DOHH2 (cell line): ENCODE measurements around the gene SLC27A2.

Source experiments
- H3F3A ChIP-seq: fragments of 200-600 bp; sonication (generic), shearing (Covaris generic); 2 replicates; pipeline ENCODE4 v1.6.0; 2016; ENCODE audit warnings: antibody characterized with exemption, mild to moderate bottlenecking; ENCODE audit not compliant: control insufficient read depth, insufficient read depth
- H3K27ac ChIP-seq: fragments of 200-600 bp; sonication (generic); 2 replicates; pipeline ENCODE4 v1.5.1; 2014; ENCODE audit warnings: low read depth, mild to moderate bottlenecking, low read length, moderate library complexity
- H3K27me3 ChIP-seq: fragments of 200-600 bp; sonication (generic); 2 replicates; pipeline ENCODE4 v1.6.1; 2014; ENCODE audit warnings: mild to moderate bottlenecking, low read length, mixed read lengths; ENCODE audit not compliant: control insufficient read depth
- H3K36me3 ChIP-seq: fragments of 200-600 bp; sonication (generic); 2 replicates; pipeline ENCODE4 v1.6.1; 2014; ENCODE audit warnings: mild to moderate bottlenecking, low read length, moderate library complexity, mixed read lengths; ENCODE audit not compliant: control insufficient read depth
- H3K4me1 ChIP-seq: fragments of 200-600 bp; sonication (generic); 2 replicates; pipeline ENCODE4 v1.6.1; 2014; ENCODE audit warnings: mild to moderate bottlenecking, low read length, mixed read lengths; ENCODE audit not compliant: control insufficient read depth
- H3K4me2 ChIP-seq: fragments of 200-600 bp; sonication (generic); 2 replicates; pipeline ENCODE4 v1.6.0; 2014; ENCODE audit warnings: mild to moderate bottlenecking, low read length, moderate library complexity
- H3K4me3 ChIP-seq: fragments of 200-600 bp; sonication (generic); 2 replicates; pipeline ENCODE4 v1.5.1; 2014; ENCODE audit warnings: mild to moderate bottlenecking, low read length, mixed read lengths
- H3K79me2 ChIP-seq: fragments of 200-600 bp; sonication (generic); 2 replicates; pipeline ENCODE4 v1.6.1; 2014; ENCODE audit warnings: mild to moderate bottlenecking, low read length, mixed read lengths; ENCODE audit not compliant: control insufficient read depth
- H3K9me2 ChIP-seq: fragments of 200-600 bp; sonication (generic); replicated peaks from 2 replicates; pipeline ENCODE4 v1.6.1; 2014; ENCODE audit warnings: mild to moderate bottlenecking, low read length, mixed read lengths; ENCODE audit not compliant: control insufficient read depth
- H3K9me3 ChIP-seq: fragments of 200-600 bp; sonication (generic); 2 replicates; pipeline ENCODE4 v1.6.1; 2014; ENCODE audit warnings: antibody characterized with exemption, low read length, mixed read lengths; ENCODE audit not compliant: control insufficient read depth, insufficient read depth
- H4K20me1 ChIP-seq: fragments of 200-600 bp; sonication (generic); 2 replicates; pipeline ENCODE4 v1.6.0; 2014; ENCODE audit warnings: low read depth, mild to moderate bottlenecking, antibody characterized with exemption, low read length, moderate library complexity; ENCODE audit not compliant: control insufficient read depth, insufficient read depth
- CTCF ChIP-seq: fragments of 200-600 bp; sonication (generic); IDR thresholded peaks from one replicate; pipeline ENCODE4 v1.5.1; 2014; ENCODE audit warnings: antibody characterized with exemption, mild to moderate bottlenecking, low read depth, low read length; ENCODE audit not compliant: poor library complexity, severe bottlenecking
- EZH2phosphoT487 ChIP-seq: fragments of 200-600 bp; sonication (generic); IDR thresholded peaks from 2 replicates; pipeline ENCODE4 v1.6.1; 2017; ENCODE audit warnings: borderline replicate concordance, mild to moderate bottlenecking, antibody characterized with exemption, low read length, moderate library complexity, mixed read lengths

SLC27A2 gene

DNA sequence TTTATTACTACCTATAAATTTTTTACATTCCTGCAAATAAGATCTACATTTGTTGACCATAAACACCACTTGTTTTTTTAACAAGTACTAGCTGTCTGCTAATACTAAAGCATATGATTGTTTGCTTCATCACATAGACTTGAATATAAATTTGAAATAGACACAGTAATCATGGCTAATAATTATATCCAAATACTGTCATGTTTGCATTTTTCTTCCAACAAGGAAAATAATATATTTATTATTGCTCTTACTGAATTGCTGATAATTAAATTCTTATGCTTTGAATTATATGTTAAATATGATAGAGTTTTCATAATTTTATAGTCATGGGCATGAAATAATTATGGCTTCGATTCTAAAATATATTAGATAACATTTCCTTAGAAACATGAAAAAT, 43.1 kb downstream of the SLC27A2 start:
- Histone ChIP-seq H3F3A (no peaks in the 10 kb centered on the region), H3K27me3 (no peaks in the 10 kb centered on the region), H3K27ac (no peak overlapping the region), H3K9me2 (no peaks in the 10 kb centered on the region), H3K36me3 (no peaks in the 10 kb centered on the region), H3K9me3 (no peaks in the 10 kb centered on the region), H3K79me2 (no peaks in the 10 kb centered on the region), H4K20me1 (no peaks in the 10 kb centered on the region), H3K4me2 (no peak overlapping the region), H3K4me3 (no peak overlapping the region), H3K4me1 (peaks cover 4% of the 10 kb centered on the region; the same call in 1 of the 2 replicates)
- TF ChIP-seq CTCF (no peak), EZH2phosphoT487 (no peak)

DNA sequence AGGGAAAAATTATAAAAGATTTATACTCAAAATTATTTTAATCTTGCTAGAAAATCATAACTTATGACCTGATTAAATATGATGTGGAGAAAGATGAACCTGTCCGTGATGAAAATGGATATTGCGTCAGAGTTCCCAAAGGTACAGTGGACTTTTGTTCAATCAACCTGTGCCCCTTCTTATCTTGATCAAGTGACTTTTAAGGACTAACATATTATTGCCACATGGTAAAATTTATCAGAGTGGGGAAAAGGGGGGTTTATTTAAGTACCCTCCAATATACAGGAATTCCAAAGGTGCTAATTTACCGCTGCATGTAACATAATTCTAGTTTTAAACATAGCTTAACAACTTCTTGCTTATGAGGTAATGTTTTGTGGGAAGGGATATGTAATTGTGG, 43.9 kb downstream of the SLC27A2 start:
- Histone ChIP-seq H3K4me2 (no peak overlapping the region), H3K9me3 (no peaks in the 10 kb centered on the region), H3K27ac (no peak overlapping the region), H3K27me3 (no peaks in the 10 kb centered on the region), H3K4me1 (peaks cover 4% of the 10 kb centered on the region; the same call in 1 of the 2 replicates), H3K79me2 (no peaks in the 10 kb centered on the region), H3K9me2 (no peaks in the 10 kb centered on the region), H4K20me1 (no peaks in the 10 kb centered on the region), H3K4me3 (no peak overlapping the region), H3K36me3 (no peaks in the 10 kb centered on the region), H3F3A (no peaks in the 10 kb centered on the region)
- TF ChIP-seq EZH2phosphoT487 (no peak), CTCF (no peak)

DNA sequence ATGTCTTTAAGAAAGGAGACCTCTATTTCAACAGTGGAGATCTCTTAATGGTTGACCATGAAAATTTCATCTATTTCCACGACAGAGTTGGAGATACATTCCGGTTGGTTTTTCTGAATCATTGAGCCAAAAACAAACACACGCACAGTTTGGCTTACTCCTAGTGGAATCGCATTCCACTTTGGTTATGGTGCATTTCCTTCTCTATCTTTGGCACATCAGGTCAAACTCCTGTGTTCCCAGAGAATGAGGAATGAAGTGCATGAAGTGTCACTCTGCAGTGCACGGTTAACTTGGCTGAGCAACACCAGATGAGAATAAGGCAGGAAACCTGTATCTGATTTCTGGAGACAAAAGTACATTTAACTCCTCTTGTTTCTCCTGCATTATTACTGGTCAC, 45.1 kb downstream of the SLC27A2 start:
- TF ChIP-seq CTCF (no peak), EZH2phosphoT487 (no peak)
- H3K4me2 ChIP-seq, result no peak overlapping the region
- H3K27me3 ChIP-seq, result no peaks in the 10 kb centered on the region
- no peaks in the 10 kb centered on the region for H3K9me2 ChIP-seq
- H3K27ac ChIP-seq, result no peak overlapping the region
- H3F3A ChIP-seq, result no peaks in the 10 kb centered on the region
- H3K4me1 ChIP-seq, result peaks cover 4% of the 10 kb centered on the region; the same call in 1 of the 2 replicates
- no peaks in the 10 kb centered on the region for H4K20me1 ChIP-seq
- no peak overlapping the region for H3K4me3 ChIP-seq
- H3K79me2 ChIP-seq, result no peaks in the 10 kb centered on the region
- H3K36me3 ChIP-seq, result no peaks in the 10 kb centered on the region
- H3K9me3 ChIP-seq, result no peaks in the 10 kb centered on the region

- no peaks in the 10 kb centered on the region for H4K20me1 ChIP-seq
- no peaks in the 10 kb centered on the region for H3K9me2 ChIP-seq
- TF ChIP-seq EZH2phosphoT487 (no peak), CTCF (no peak)
- H3K4me2 ChIP-seq, result no peak overlapping the region
- no peak overlapping the region for H3K27ac ChIP-seq
- H3K4me3 ChIP-seq, result no peak overlapping the region
- no peaks in the 10 kb centered on the region for H3K9me3 ChIP-seq
- H3K79me2 ChIP-seq, result no peaks in the 10 kb centered on the region
- H3K27me3 ChIP-seq, result no peaks in the 10 kb centered on the region
- no peaks in the 10 kb centered on the region for H3F3A ChIP-seq
- H3K4me1 ChIP-seq, result no peaks in the 10 kb centered on the region
- no peaks in the 10 kb centered on the region for H3K36me3 ChIP-seq
These were observed 46.9 kb downstream of the SLC27A2 start for GRCh38 chr15:50228866-50229265.
